Neutrophil (primary cell): ENCODE data around the gene CAMK2A.
"Not testable (repeated sequence)": the region's sequence is repeated elsewhere in the genome, so short reads cannot be mapped to it uniquely, and the experiment has no call there.

Experiments used
- H3K27ac ChIP-seq: fragments of 200-600 bp; sonication (generic); 2 replicates; pipeline ENCODE4 v1.5.1; 2016; ENCODE audit warnings: mild to moderate bottlenecking, moderate library complexity
- H3K27me3 ChIP-seq: fragments of 200-600 bp; sonication (generic); 2 replicates; pipeline ENCODE4 v1.6.0; 2016; ENCODE audit warnings: mild to moderate bottlenecking
- H3K36me3 ChIP-seq: fragments of 200-600 bp; sonication (generic); 2 replicates; pipeline ENCODE4 v1.5.1; 2017
- H3K4me1 ChIP-seq, 2 experiments: fragments of 200-600 bp in 1 of 2; sonication (generic) in 1 of 2; 1 replicate in 1 of 2; 2 replicates in 1 of 2; pipeline versions ENCODE4 v1.5.1 to v1.6.1; 2013 to 2016; ENCODE audit warnings: low read depth in 1 of 2, low read length in 1 of 2, mild to moderate bottlenecking in 1 of 2, moderate library complexity in 1 of 2; ENCODE audit not compliant: control insufficient read depth in 1 of 2, insufficient read depth in 1 of 2
- H3K4me3 ChIP-seq, 2 experiments: fragments of 200-600 bp in 1 of 2; sonication (generic) in 1 of 2; 1 replicate in 1 of 2; 2 replicates in 1 of 2; pipeline ENCODE4 v1.5.1; 2013 to 2016; ENCODE audit warnings: low read depth in 1 of 2, low read length in 1 of 2, mild to moderate bottlenecking in 1 of 2, moderate library complexity in 1 of 2
- H3K9me3 ChIP-seq: fragments of 200-600 bp; sonication (generic); 2 replicates; pipeline ENCODE4 v1.5.1; 2016
- TF ChIP-seq, protein P1 (sequence below): fragments of 200-600 bp; sonication (generic); IDR thresholded peaks from 2 replicates; pipeline ENCODE4 v1.5.1; 2016; ENCODE audit warnings: antibody characterized with exemption

The CAMK2A gene

DNA sequence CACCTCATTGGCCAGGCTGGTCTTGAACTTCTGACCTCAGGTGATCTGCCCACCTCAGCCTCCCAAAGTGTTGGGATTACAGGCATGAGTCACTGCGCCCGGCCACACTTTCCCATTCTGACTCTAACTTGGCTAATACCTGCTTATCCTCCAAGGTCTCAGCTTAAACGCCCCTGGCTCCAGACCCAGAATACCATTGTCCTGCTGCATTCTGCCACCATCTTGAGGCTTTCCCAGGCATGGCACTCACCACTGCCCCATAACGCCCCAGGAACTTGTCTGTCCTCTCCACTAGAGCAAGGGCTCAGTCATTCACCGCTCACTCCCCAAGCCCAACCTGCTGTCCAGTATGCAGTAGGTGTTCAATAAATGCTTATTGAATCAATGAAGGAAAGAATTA, 39.8 kb downstream of the CAMK2A start:
- H3K27me3 ChIP-seq, result no peaks in the 10 kb centered on the region
- no peaks in the 10 kb centered on the region for H3K9me3 ChIP-seq
- TF ChIP-seq, protein P1, sequence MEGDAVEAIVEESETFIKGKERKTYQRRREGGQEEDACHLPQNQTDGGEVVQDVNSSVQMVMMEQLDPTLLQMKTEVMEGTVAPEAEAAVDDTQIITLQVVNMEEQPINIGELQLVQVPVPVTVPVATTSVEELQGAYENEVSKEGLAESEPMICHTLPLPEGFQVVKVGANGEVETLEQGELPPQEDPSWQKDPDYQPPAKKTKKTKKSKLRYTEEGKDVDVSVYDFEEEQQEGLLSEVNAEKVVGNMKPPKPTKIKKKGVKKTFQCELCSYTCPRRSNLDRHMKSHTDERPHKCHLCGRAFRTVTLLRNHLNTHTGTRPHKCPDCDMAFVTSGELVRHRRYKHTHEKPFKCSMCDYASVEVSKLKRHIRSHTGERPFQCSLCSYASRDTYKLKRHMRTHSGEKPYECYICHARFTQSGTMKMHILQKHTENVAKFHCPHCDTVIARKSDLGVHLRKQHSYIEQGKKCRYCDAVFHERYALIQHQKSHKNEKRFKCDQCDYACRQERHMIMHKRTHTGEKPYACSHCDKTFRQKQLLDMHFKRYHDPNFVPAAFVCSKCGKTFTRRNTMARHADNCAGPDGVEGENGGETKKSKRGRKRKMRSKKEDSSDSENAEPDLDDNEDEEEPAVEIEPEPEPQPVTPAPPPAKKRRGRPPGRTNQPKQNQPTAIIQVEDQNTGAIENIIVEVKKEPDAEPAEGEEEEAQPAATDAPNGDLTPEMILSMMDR, result no peak
- no peaks in the 10 kb centered on the region for H3K36me3 ChIP-seq
- no peak overlapping the region for H3K27ac ChIP-seq
- H3K4me1 ChIP-seq, result no peaks in the 10 kb centered on the region
- H3K4me3 ChIP-seq, result no peak overlapping the region

- Histone ChIP-seq H3K4me1 (no peaks in the 10 kb centered on the region), H3K27me3 (no peaks in the 10 kb centered on the region), H3K27ac (no peak overlapping the region), H3K36me3 (no peaks in the 10 kb centered on the region), H3K4me3 (no peak overlapping the region), H3K9me3 (no peaks in the 10 kb centered on the region)
- TF ChIP-seq, protein P1, result no peak
Observed at GRCh38 chr5:150248946-150249345, 40.6 kb downstream of the CAMK2A start.

DNA sequence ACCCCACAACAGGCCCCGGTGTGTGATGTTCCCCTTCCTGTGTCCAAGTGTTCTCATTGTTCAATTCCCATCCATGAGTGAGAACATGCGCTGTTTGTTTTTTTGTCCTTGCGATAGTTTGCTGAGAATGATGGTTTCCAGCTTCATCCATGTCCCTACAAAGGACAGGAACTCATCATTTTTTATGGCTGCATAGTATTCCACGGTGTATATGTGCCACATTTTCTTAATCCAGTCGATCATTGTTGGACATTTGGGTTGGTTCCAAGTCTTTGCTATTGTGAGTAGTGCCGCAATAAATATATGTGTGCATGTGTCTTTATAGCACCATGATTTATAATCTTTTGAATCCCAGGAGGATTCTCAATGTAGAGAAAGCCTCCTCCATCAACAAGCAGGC, 41.1 kb downstream of the CAMK2A start:
- not testable (repeated sequence) for H3K36me3 ChIP-seq, H3K27ac ChIP-seq, H3K9me3 ChIP-seq, H3K4me3 ChIP-seq, H3K27me3 ChIP-seq, H3K4me1 ChIP-seq

GRCh38 chr5:150247726-150248125, 41.8 kb downstream of the CAMK2A start:
- H3K36me3 ChIP-seq, result no peaks in the 10 kb centered on the region
- TF ChIP-seq, protein P1, result no peak
- no peak overlapping the region for H3K27ac ChIP-seq
- H3K4me1 ChIP-seq, result no peaks in the 10 kb centered on the region
- H3K4me3 ChIP-seq, result no peak overlapping the region
- H3K9me3 ChIP-seq, result no peaks in the 10 kb centered on the region
- no peaks in the 10 kb centered on the region for H3K27me3 ChIP-seq

- TF ChIP-seq, protein P1, result no peak
- no peak overlapping the region for H3K27ac ChIP-seq
- no peaks in the 10 kb centered on the region for H3K36me3 ChIP-seq
- H3K27me3 ChIP-seq, result no peaks in the 10 kb centered on the region
- no peaks in the 10 kb centered on the region for H3K4me1 ChIP-seq
- no peaks in the 10 kb centered on the region for H3K9me3 ChIP-seq
- no peak overlapping the region for H3K4me3 ChIP-seq
Observed at GRCh38 chr5:150246835-150247234, 42.7 kb downstream of the CAMK2A start.

DNA sequence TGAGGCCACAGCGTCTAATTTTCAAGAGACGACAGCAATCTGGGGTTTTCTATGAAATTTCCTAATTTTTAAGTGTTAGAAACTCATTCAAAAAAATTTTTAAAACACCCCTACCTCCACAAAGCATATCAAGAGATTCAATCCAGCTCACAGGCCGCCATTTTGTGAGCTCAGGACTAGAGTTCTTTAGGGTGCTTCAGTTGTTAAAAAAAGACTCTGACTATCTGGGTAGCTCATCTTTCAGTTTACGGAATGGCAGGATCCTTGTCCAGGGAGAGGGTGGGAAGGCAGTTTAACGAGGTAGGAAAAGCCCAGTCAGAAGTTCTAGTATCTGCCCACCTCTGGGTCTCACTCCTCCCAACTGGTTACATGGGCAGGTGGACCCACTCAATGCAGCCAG, 43.1 kb downstream of the CAMK2A start:
- H3K27ac ChIP-seq, result no peak overlapping the region
- H3K27me3 ChIP-seq, result no peaks in the 10 kb centered on the region
- no peaks in the 10 kb centered on the region for H3K36me3 ChIP-seq
- no peaks in the 10 kb centered on the region for H3K9me3 ChIP-seq
- H3K4me3 ChIP-seq, result no peak overlapping the region
- H3K4me1 ChIP-seq, result no peaks in the 10 kb centered on the region
- TF ChIP-seq, protein P1, result no peak
